ENCODE results near the gene TNFAIP8L3.

GRCh38 chr15:51086409-51086808, 8.3 kb downstream of the TNFAIP8L3 start:
- TF ChIP-seq, protein P1, sequence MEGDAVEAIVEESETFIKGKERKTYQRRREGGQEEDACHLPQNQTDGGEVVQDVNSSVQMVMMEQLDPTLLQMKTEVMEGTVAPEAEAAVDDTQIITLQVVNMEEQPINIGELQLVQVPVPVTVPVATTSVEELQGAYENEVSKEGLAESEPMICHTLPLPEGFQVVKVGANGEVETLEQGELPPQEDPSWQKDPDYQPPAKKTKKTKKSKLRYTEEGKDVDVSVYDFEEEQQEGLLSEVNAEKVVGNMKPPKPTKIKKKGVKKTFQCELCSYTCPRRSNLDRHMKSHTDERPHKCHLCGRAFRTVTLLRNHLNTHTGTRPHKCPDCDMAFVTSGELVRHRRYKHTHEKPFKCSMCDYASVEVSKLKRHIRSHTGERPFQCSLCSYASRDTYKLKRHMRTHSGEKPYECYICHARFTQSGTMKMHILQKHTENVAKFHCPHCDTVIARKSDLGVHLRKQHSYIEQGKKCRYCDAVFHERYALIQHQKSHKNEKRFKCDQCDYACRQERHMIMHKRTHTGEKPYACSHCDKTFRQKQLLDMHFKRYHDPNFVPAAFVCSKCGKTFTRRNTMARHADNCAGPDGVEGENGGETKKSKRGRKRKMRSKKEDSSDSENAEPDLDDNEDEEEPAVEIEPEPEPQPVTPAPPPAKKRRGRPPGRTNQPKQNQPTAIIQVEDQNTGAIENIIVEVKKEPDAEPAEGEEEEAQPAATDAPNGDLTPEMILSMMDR (IDR thresholded peaks at IDR 0.05): no peak
- TF ChIP-seq EP300 (IDR thresholded peaks at IDR 0.05) (no peak), POLR2AphosphoS5 (IDR thresholded peaks at IDR 0.05) (no peak), POLR2A (IDR thresholded peaks at IDR 0.05; ENCODE audit: low read depth) (no peak)
